CD14-positive monocyte (primary cell): ENCODE data around the gene PROM2. TPM values are rescaled to one million over a fixed set of nuclear protein-coding genes. Genes with fewer than 3 reads are reported as not detected.

Experiments used
- DNase-seq, 3 donors: peaks; one replicate each; pipeline ENCODE4 v3.0.0-alpha.2; 2011 to 2022
- H2AFZ ChIP-seq: 2 replicates; pipeline ENCODE4 v1.6.0; 2012; ENCODE audit warnings: mild to moderate bottlenecking, low read depth, low read length, inconsistent platforms; ENCODE audit not compliant: insufficient read depth, poor library complexity, severe bottlenecking
- H3K27ac ChIP-seq, 2 donors: 1 replicate in 1 of 2; 2 replicates in 1 of 2; pipeline ENCODE4 v1.5.1; 2012 to 2013; ENCODE audit warnings: low read length in 2 of 2, control low read depth in 1 of 2, inconsistent platforms in 1 of 2, low read depth in 1 of 2, mild to moderate bottlenecking in 1 of 2
- H3K27me3 ChIP-seq, 2 donors: one replicate each; pipeline versions ENCODE4 v1.6.0 to v1.6.1; 2011 to 2013; ENCODE audit warnings: low read length in 2 of 2; ENCODE audit not compliant: control insufficient read depth in 2 of 2, insufficient read depth in 2 of 2
- H3K36me3 ChIP-seq, 2 donors: replicated peaks in 1 of 2; 1 replicate in 1 of 2; 2 replicates in 1 of 2; pipeline versions ENCODE4 v1.5.1 to v1.6.1; 2012 to 2013; ENCODE audit warnings: low read length in 2 of 2, control low read depth in 1 of 2, inconsistent platforms in 1 of 2, mild to moderate bottlenecking in 1 of 2; ENCODE audit not compliant: insufficient read depth in 2 of 2, control insufficient read depth in 1 of 2
- H3K4me1 ChIP-seq, 2 donors: 1 replicate in 1 of 2; 2 replicates in 1 of 2; pipeline versions ENCODE4 v1.5.1 to v1.6.1; 2012 to 2013; ENCODE audit warnings: low read length in 2 of 2, control low read depth in 1 of 2, inconsistent platforms in 1 of 2, mild to moderate bottlenecking in 1 of 2, moderate library complexity in 1 of 2; ENCODE audit not compliant: insufficient read depth in 2 of 2, control insufficient read depth in 1 of 2
- H3K4me2 ChIP-seq: replicated peaks from 2 replicates; pipeline ENCODE3; 2012; ENCODE audit warnings: low read length, moderate library complexity, mild to moderate bottlenecking; ENCODE audit not compliant: poor library complexity, severe bottlenecking; ENCODE audit errors: extremely low read depth
- H3K4me3 ChIP-seq, 3 experiments: fragments of 200-600 bp in 1 of 3; sonication (generic) in 1 of 3; replicated peaks in 1 of 3; 1 replicate in 2 of 3; 2 replicates in 1 of 3; pipeline ENCODE4 v1.5.1; 2011 to 2013; ENCODE audit warnings: low read length in 3 of 3, mild to moderate bottlenecking in 3 of 3, control low read depth in 2 of 3, low read depth in 2 of 3, inconsistent platforms in 1 of 3, moderate library complexity in 1 of 3
- H3K79me2 ChIP-seq: 2 replicates; pipeline ENCODE4 v1.6.0; 2012; ENCODE audit warnings: mild to moderate bottlenecking, control low read depth, inconsistent platforms, low read length, moderate library complexity; ENCODE audit not compliant: insufficient read depth
- H3K9ac ChIP-seq: 2 replicates; pipeline ENCODE4 v1.6.0; 2017; ENCODE audit warnings: low read length, mild to moderate bottlenecking; ENCODE audit not compliant: insufficient read depth, poor library complexity, severe bottlenecking
- H3K9me3 ChIP-seq, 2 donors: replicated peaks in 1 of 2; 1 replicate in 1 of 2; 2 replicates in 1 of 2; pipeline versions ENCODE4 v1.5.1 to v1.6.1; 2012 to 2013; ENCODE audit warnings: low read length in 2 of 2, control low read depth in 1 of 2; ENCODE audit not compliant: control insufficient read depth in 1 of 2, insufficient read depth in 1 of 2
- H4K20me1 ChIP-seq: 2 replicates; pipeline ENCODE4 v1.6.0; 2012; ENCODE audit warnings: mild to moderate bottlenecking, low read length, control low read depth, moderate library complexity; ENCODE audit not compliant: insufficient read depth
- H3K27ac Mint-ChIP-seq, 7 donors: one replicate each; pipeline ENCODE4 v1.8.0; 2020; ENCODE audit warnings: mild to moderate bottlenecking in 7 of 7, mixed read lengths in 7 of 7, moderate library complexity in 6 of 7, inconsistent platforms in 2 of 7
- H3K27me3 Mint-ChIP-seq, 3 donors: one replicate each; pipeline ENCODE4 v1.8.0; 2021 to 2022; ENCODE audit warnings: low read depth in 3 of 3, mild to moderate bottlenecking in 3 of 3, mixed read lengths in 3 of 3, moderate library complexity in 3 of 3, inconsistent platforms in 1 of 3
- H3K36me3 Mint-ChIP-seq, 2 donors: one replicate each; pipeline ENCODE4 v1.8.0; 2020; ENCODE audit warnings: mixed read lengths in 2 of 2, inconsistent platforms in 1 of 2, mild to moderate bottlenecking in 1 of 2
- H3K4me1 Mint-ChIP-seq: one replicate; pipeline ENCODE4 v1.8.0; 2020; ENCODE audit warnings: mild to moderate bottlenecking, mixed read lengths
- H3K4me3 Mint-ChIP-seq, 2 donors: one replicate each; pipeline ENCODE4 v1.8.0; 2020; ENCODE audit warnings: mild to moderate bottlenecking in 2 of 2, mixed read lengths in 2 of 2, moderate library complexity in 1 of 2
- H3K9me3 Mint-ChIP-seq, 7 donors: one replicate each; pipeline ENCODE4 v1.8.0; 2020 to 2022; ENCODE audit warnings: mixed read lengths in 7 of 7, mild to moderate bottlenecking in 6 of 7, moderate library complexity in 6 of 7, inconsistent platforms in 2 of 7
- CTCF ChIP-seq: fragments of 200-600 bp; IDR thresholded peaks from one replicate; pipeline ENCODE4 v1.8.0; 2022; ENCODE audit warnings: antibody characterized with exemption, mild to moderate bottlenecking
- WGBS: methylation state at CpG from one replicate; pipeline ENCODE4 v1.1.5; 2013; ENCODE audit warnings: missing lambda C conversion rate; ENCODE audit not compliant: insufficient coverage; 5-methylcytosine and 5-hydroxymethylcytosine counted together
- intact Hi-C, 2 donors: fragments of 100-400 bp; cut with micrococcal nuclease; formaldehyde crosslinking; loops; one replicate each; pipeline versions ENCODE4 v1.15.0 to v1.15.1; 2023
- polyA plus RNA-seq, 3 donors: library from polyadenylated mRNA; depleted of rRNA in 1 of 3; unstranded in 2 of 3; stranded (reverse) in 1 of 3; fragments of 300-500 nt in 2 of 3; fragments of >200 nt in 1 of 3; fragmentation: Illumina TruSeq in 2 of 3; gene quantifications; 1 replicate in 2 of 3; 2 replicates in 1 of 3; pipeline ENCODE4 v1.2.3, GENCODE V29; 2012 to 2021

The PROM2 gene
- polyA plus RNA-seq, 3 donors = 0.41 TPM; not detected in 2

- H3K4me1 Mint-ChIP-seq = no peaks in the 10 kb centered on the region
- Histone ChIP-seq H3K4me1 (no peaks in the 10 kb centered on the region), H4K20me1 (no peaks in the 10 kb centered on the region), H3K9me3 (no peaks in the 10 kb centered on the region), H2AFZ (no peak overlapping the region), H3K27me3 (no peaks in the 10 kb centered on the region), H3K27ac (no peak overlapping the region), H3K9ac (no peak overlapping the region), H3K36me3 (no peaks in the 10 kb centered on the region), H3K79me2 (no peaks in the 10 kb centered on the region), H3K4me2 (no peak overlapping the region), H3K4me3 (no peak overlapping the region)
- no peak for TF ChIP-seq CTCF
- H3K27ac Mint-ChIP-seq = no peak overlapping the region
- no peak for DNase-seq
- peaks cover 0 to 1% (median 0%) of the 10 kb centered on the region in 7 donors for H3K9me3 Mint-ChIP-seq
- no peaks in the 10 kb centered on the region for H3K36me3 Mint-ChIP-seq
- H3K27me3 Mint-ChIP-seq = peaks cover 1 to 4% (median 2%) of the 10 kb centered on the region in 3 donors
- 87% methylated on average over 3 of the region's 11 CpGs for WGBS
- no peak overlapping the region for H3K4me3 Mint-ChIP-seq
- intact Hi-C loops = no loop called here
Measured at GRCh38 chr2:95320344-95320712, 46.1 kb downstream of the PROM2 start.

- Mint-ChIP-seq H3K27ac (no peak overlapping the region), H3K36me3 (no peaks in the 10 kb centered on the region), H3K27me3 (peaks cover 1 to 4% (median 2%) of the 10 kb centered on the region in 3 donors), H3K9me3 (peaks cover 0 to 7% (median 1%) of the 10 kb centered on the region in 7 donors), H3K4me1 (no peaks in the 10 kb centered on the region), H3K4me3 (no peak overlapping the region)
- no peaks in the 10 kb centered on the region for H3K4me1 ChIP-seq
- intact Hi-C loops = no loop called here
- H3K4me3 ChIP-seq = no peak overlapping the region
- no peaks in the 10 kb centered on the region for H3K36me3 ChIP-seq
- H3K27ac ChIP-seq = no peak overlapping the region
- TF ChIP-seq CTCF = no peak
- no peak for DNase-seq
- no peaks in the 10 kb centered on the region for H3K9me3 ChIP-seq
- H2AFZ ChIP-seq = no peak overlapping the region
- no peaks in the 10 kb centered on the region for H3K27me3 ChIP-seq
- no peak overlapping the region for H3K4me2 ChIP-seq
- no peaks in the 10 kb centered on the region for H3K79me2 ChIP-seq
- H4K20me1 ChIP-seq = no peaks in the 10 kb centered on the region
- 93% methylated on average over 13 of the region's 18 CpGs for WGBS
- H3K9ac ChIP-seq = no peak overlapping the region
Measured at GRCh38 chr2:95320986-95321767, 46.9 kb downstream of the PROM2 start.
